GM11168 (cell line): Measurements from ENCODE around the gene FASLG.
"Not testable (repeated sequence)": the region's sequence is repeated elsewhere in the genome, so short reads cannot be mapped to it uniquely, and the experiment has no call there.

Source experiments
- in situ Hi-C: fragments of 300-500 bp; cut with MboI; formaldehyde crosslinking; loops from one replicate; pipeline ENCODE4 v1.12.0; 2022; ENCODE audit warnings: low sequenced_read_pairs; ENCODE audit not compliant: unreplicated experiment

FASLG gene

GRCh38 chr1:172658871-172659453 is at the start of gene FASLG:
TSS of gene FASLG (plus strand) at chr1:172659103. CDS start at chr1:172659202, 99 bp downstream.
- in situ Hi-C loops = no loop called here

GRCh38 chr1:172609528-172609927 is 49.4 kb upstream of the FASLG start:
- in situ Hi-C loops = no loop called here

GRCh38 chr1:172612478-172612877 is 46.4 kb upstream of the FASLG start:
- in situ Hi-C loops = loop anchor here (10.0 kb wide), 1 partner anchor 92 kb away; no protein-coding TSS in a partner anchor

- in situ Hi-C loops = loop anchor here (10.0 kb wide), 1 partner anchor 92 kb away; no protein-coding TSS in a partner anchor
Observed at GRCh38 chr1:172613294-172613693, 45.6 kb upstream of the FASLG start.

GRCh38 chr1:172616195-172616594 is 42.7 kb upstream of the FASLG start:
- in situ Hi-C loops = loop anchor here (10.0 kb wide), 1 partner anchor 89 kb away; no protein-coding TSS in a partner anchor

GRCh38 chr1:172616636-172617035 is 42.3 kb upstream of the FASLG start:
- in situ Hi-C loops = loop anchor here (10.0 kb wide), 1 partner anchor 88 kb away; no protein-coding TSS in a partner anchor

- in situ Hi-C loops = not testable (repeated sequence)
Observed at GRCh38 chr1:172620603-172621002, 38.3 kb upstream of the FASLG start.

GRCh38 chr1:172622541-172622940 is 36.4 kb upstream of the FASLG start:
- in situ Hi-C loops = no loop called here

- in situ Hi-C loops = no loop called here
Observed at GRCh38 chr1:172623748-172624147, 35.2 kb upstream of the FASLG start.

- in situ Hi-C loops = no loop called here
Observed at GRCh38 chr1:172626845-172627244, 32.1 kb upstream of the FASLG start.

GRCh38 chr1:172627702-172628101 is 31.2 kb upstream of the FASLG start:
- in situ Hi-C loops = no loop called here

GRCh38 chr1:172628401-172628800 is 30.5 kb upstream of the FASLG start:
- in situ Hi-C loops = no loop called here

- in situ Hi-C loops = no loop called here
Observed at GRCh38 chr1:172629170-172629569, 29.7 kb upstream of the FASLG start.

GRCh38 chr1:172629638-172630037 is 29.3 kb upstream of the FASLG start:
- in situ Hi-C loops = no loop called here

GRCh38 chr1:172630056-172630818 is 28.7 kb upstream of the FASLG start:
- in situ Hi-C loops = no loop called here

GRCh38 chr1:172630868-172631267 is 28.0 kb upstream of the FASLG start:
- in situ Hi-C loops = no loop called here

GRCh38 chr1:172637522-172637921 is 21.4 kb upstream of the FASLG start:
- in situ Hi-C loops = no loop called here

GRCh38 chr1:172638249-172638648 is 20.7 kb upstream of the FASLG start:
- in situ Hi-C loops = no loop called here

- in situ Hi-C loops = no loop called here
Observed at GRCh38 chr1:172638885-172639831, 19.7 kb upstream of the FASLG start.

- in situ Hi-C loops = no loop called here
Observed at GRCh38 chr1:172640111-172640510, 18.8 kb upstream of the FASLG start.
